Muscle of arm (tissue), 12 donors: ENCODE data around the gene PXYLP1. TPM values are rescaled to one million over a fixed set of nuclear protein-coding genes. Genes with fewer than 3 reads are reported as not detected.

Experiments
- DNase-seq: peaks from one replicate; pipeline ENCODE4 v3.0.0-alpha.2; 2013
- polyA plus RNA-seq, 12 donors: library from polyadenylated mRNA; unstranded; fragments of 120-200 nt; gene quantifications; one replicate each; pipeline ENCODE4 v1.2.1, GENCODE V29; 2013; ENCODE audit not compliant: insufficient read length in 12 of 12

The PXYLP1 gene
- polyA plus RNA-seq, 12 donors: 12.6 to 33.9 (median 20.0) TPM; not detected in 1

GRCh38 chr3:141268791-141269190 is 37.2 kb downstream of the PXYLP1 start:
- DNase-seq: no peak

GRCh38 chr3:141269961-141270360 is 38.3 kb downstream of the PXYLP1 start:
- no peak for DNase-seq

GRCh38 chr3:141271279-141272030 is 39.8 kb downstream of the PXYLP1 start:
- DNase-seq: no peak

- DNase-seq: no peak
These were observed 41.5 kb downstream of the PXYLP1 start for GRCh38 chr3:141272906-141273662.

- DNase-seq: no peak
These were observed 42.2 kb downstream of the PXYLP1 start for GRCh38 chr3:141273700-141274410.

- no peak for DNase-seq
These were observed 42.9 kb downstream of the PXYLP1 start for GRCh38 chr3:141274411-141275031.

- no peak for DNase-seq
These were observed 43.4 kb downstream of the PXYLP1 start for GRCh38 chr3:141275032-141275422.

- DNase-seq: no peak
These were observed 43.9 kb downstream of the PXYLP1 start for GRCh38 chr3:141275511-141275910.

GRCh38 chr3:141275973-141276372 is 44.3 kb downstream of the PXYLP1 start:
- no peak for DNase-seq

GRCh38 chr3:141276398-141276797 is 44.8 kb downstream of the PXYLP1 start:
- DNase-seq: no peak

GRCh38 chr3:141277451-141277850 is 45.8 kb downstream of the PXYLP1 start:
- no peak for DNase-seq

GRCh38 chr3:141278196-141279076 is 46.8 kb downstream of the PXYLP1 start:
- DNase-seq: no peak

- DNase-seq: no peak
These were observed 47.7 kb downstream of the PXYLP1 start for GRCh38 chr3:141279077-141279967.

GRCh38 chr3:141280086-141280485 is 48.5 kb downstream of the PXYLP1 start:
- DNase-seq: no peak

GRCh38 chr3:141280690-141281089 is 49.1 kb downstream of the PXYLP1 start:
- DNase-seq: no peak

- no peak for DNase-seq
These were observed 53.9 kb downstream of the PXYLP1 start for GRCh38 chr3:141285570-141285969.

GRCh38 chr3:141286856-141287255 is 55.2 kb downstream of the PXYLP1 start:
- DNase-seq: no peak

GRCh38 chr3:141287326-141287725 is 55.7 kb downstream of the PXYLP1 start:
- DNase-seq: no peak

GRCh38 chr3:141288336-141288990 is 56.8 kb downstream of the PXYLP1 start:
- no peak for DNase-seq
